ENCODE data around the gene RHBG.

DNA sequence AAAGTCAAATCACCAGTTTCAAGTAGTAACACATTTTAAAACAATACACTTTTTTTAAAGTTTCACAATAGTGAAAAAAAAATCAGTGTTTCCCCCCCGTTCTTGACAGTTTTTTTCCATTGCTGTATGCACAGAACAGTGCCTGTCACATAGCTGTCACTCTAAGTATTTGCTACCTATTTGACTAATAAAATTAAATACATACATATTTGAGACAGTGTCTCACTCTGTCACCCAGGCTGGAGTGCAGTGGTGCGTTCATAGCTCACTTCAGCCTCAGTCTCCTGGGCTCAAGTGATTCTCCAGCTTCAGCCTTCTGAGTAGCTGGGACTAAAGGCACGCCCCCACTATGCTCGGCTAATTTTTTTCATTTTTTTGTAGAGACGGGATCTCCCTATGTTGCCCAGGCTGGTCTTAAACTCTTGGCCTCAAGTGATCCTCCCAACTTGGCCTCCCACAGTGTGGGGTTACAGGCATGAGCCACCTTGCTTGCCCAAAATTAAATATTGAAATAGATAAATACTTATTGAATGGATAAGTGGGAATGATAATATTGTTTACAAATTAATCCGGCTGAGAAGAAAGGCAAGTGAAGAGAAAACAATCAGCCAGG is 12.6 kb upstream of the RHBG start:
- TF ChIP-seq, protein P1, sequence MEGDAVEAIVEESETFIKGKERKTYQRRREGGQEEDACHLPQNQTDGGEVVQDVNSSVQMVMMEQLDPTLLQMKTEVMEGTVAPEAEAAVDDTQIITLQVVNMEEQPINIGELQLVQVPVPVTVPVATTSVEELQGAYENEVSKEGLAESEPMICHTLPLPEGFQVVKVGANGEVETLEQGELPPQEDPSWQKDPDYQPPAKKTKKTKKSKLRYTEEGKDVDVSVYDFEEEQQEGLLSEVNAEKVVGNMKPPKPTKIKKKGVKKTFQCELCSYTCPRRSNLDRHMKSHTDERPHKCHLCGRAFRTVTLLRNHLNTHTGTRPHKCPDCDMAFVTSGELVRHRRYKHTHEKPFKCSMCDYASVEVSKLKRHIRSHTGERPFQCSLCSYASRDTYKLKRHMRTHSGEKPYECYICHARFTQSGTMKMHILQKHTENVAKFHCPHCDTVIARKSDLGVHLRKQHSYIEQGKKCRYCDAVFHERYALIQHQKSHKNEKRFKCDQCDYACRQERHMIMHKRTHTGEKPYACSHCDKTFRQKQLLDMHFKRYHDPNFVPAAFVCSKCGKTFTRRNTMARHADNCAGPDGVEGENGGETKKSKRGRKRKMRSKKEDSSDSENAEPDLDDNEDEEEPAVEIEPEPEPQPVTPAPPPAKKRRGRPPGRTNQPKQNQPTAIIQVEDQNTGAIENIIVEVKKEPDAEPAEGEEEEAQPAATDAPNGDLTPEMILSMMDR (IDR thresholded peaks at IDR 0.05 in 2 of 3, conservative IDR thresholded peaks at IDR 0.05 in 1 of 3; ENCODE audit: borderline replicate concordance in 1 of 3, insufficient read depth in 1 of 3, low read depth in 2 of 3, low read length in 2 of 3) = no peak
- no peak for TF ChIP-seq EZH2 (IDR thresholded peaks at IDR 0.05)
- TF ChIP-seq YY1 (IDR thresholded peaks at IDR 0.05; ENCODE audit: extremely low read depth, insufficient replicate concordance, low read depth, low read length) = no peak
- TF ChIP-seq CEBPB (IDR thresholded peaks at IDR 0.05; ENCODE audit: low read depth) = no peak
